ENCODE results near the gene SPSB4. TPM values are rescaled to one million over a fixed set of nuclear protein-coding genes. Genes with fewer than 3 reads are reported as not detected.

SPSB4 gene
- total RNA-seq, 1 donor from 2014 or later = 0.58 TPM

DNA sequence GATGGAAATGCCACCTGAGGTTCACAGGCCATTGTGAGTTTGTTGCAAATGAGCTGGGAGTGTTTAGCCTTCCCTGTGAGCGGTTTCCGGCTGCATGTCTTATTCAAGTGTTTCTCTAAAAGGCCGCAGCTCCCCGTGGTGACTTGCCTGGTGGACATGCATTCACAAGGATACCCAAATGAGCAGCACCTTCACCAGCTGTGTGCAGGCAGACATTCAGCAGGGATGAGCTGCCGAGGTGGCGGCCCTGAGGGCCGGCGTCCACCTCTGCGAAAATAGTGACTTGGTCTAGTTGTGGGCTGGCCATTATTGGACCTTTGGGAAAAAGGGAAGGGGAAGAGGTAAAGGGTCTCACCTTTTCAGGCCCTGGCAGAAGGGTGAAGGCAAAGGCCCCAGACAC lies 23.4 kb downstream of the SPSB4 start:
- TF ChIP-seq, protein P1, sequence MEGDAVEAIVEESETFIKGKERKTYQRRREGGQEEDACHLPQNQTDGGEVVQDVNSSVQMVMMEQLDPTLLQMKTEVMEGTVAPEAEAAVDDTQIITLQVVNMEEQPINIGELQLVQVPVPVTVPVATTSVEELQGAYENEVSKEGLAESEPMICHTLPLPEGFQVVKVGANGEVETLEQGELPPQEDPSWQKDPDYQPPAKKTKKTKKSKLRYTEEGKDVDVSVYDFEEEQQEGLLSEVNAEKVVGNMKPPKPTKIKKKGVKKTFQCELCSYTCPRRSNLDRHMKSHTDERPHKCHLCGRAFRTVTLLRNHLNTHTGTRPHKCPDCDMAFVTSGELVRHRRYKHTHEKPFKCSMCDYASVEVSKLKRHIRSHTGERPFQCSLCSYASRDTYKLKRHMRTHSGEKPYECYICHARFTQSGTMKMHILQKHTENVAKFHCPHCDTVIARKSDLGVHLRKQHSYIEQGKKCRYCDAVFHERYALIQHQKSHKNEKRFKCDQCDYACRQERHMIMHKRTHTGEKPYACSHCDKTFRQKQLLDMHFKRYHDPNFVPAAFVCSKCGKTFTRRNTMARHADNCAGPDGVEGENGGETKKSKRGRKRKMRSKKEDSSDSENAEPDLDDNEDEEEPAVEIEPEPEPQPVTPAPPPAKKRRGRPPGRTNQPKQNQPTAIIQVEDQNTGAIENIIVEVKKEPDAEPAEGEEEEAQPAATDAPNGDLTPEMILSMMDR (conservative IDR thresholded peaks at IDR 0.05; ENCODE audit: low read depth, low read length) = no peak
- no peak overlapping the region for H3K4me3 ChIP-seq (ENCODE audit: low read depth, low read length)
- no peak for DNase-seq (ENCODE audit: low read depth)

DNA sequence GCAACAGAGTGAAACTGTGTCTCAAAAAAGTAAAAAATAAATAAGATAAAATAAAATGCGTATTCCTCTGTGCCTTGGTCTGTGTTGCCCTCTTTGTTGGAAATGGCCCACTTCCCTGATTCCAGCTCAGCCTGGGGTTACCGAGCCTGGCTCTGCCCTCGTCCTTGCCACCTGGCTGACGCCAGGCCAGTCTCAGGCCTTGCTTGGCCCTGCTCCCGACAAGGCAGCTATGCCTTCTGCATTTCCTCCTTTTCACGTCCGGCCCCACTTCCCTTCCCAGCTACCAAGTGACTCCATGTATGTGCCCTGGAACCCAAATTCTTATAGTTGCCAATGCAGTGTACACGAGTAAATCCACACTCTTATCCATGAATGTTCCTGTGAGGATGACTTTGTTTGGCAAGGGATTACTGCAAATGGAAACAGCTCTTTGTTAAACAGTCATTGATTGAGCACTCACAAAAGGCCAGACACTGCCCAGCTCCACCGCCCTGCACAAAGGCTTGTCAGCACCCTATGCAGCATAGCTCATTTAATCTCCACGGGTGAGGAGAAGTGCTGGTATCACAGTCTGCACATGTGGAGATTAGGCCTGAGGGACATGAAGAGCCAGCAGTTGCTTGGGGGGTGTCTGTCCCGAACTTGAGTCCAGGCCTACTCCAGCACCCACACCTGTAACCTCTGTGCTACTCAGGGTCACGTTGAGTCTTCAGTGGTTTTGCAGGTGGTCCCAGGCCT lies 25.1 kb downstream of the SPSB4 start:
- no peak overlapping the region for H3K4me3 ChIP-seq (ENCODE audit: low read depth, low read length)
- TF ChIP-seq, protein P1 (conservative IDR thresholded peaks at IDR 0.05; ENCODE audit: low read depth, low read length) = no peak

DNA sequence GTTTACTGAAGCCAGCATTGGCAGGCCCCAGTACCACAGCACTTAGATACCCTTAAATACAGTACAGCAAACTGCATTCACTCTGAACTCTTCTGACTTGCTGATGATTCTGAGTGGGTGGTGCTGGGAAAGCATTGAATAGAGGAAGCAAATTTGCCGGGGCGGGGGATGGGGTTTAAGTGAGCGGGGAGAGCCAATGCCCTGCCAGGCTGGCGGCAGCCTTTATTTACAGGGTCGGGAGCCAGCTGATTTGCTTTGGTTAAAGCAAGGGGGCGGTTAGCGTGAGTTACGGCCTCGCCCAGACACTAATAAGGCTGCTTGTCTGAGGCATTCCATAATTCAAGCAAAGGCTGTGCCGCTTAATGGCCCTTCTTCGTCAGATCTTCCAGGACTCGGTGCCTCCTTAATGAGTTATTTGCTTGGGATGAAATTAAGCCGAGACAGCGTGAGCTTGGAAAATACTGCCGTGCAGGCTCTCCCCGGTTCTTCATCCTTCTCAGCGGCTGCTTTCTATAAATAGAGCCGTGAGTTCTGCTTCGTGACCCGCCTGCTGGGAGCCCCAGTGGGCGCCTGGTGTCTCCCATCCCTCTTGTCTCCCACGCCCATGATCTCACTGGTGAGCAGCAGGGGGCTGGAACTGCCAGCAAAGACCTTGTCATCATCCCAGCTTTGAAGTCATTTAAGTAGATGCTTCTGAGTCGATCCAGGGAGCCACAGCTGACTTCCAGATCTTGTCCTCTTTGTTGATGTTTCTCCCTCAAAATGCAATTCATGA lies 25.8 kb downstream of the SPSB4 start:
- TF ChIP-seq, protein P1 (conservative IDR thresholded peaks at IDR 0.05; ENCODE audit: low read depth, low read length) = no peak
- no peak overlapping the region for H3K4me3 ChIP-seq (ENCODE audit: low read depth, low read length)
- DNase-seq (ENCODE audit: low read depth) = no peak

More for the DNA sequence above, 25.1 kb downstream of the SPSB4 start:
- no peak for DNase-seq (ENCODE audit: low read depth)

DNA sequence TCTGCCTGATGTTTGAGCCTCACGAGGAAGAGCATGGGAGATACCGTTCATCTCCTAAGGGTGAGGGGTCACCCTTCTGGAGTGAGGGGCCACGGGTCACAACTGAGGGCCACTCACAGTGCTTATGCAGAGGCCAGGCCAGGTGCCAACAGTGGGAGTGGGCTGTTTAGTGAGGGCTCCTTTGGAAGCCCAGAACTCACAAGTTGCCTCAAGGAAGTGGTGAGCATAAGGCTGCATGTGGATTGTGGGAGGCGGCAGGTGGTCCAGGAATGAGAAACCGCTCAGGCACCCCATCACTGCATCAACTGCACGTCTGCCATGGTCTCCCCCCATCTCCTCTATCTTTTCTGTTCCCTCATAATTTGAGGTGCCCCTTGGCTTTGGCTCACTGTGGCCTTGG lies 26.5 kb downstream of the SPSB4 start:
- DNase-seq (ENCODE audit: low read depth) = no peak

GRCh38 chr3:141078200-141078599 lies 27.1 kb downstream of the SPSB4 start:
- DNase-seq (ENCODE audit: low read depth) = no peak
- TF ChIP-seq, protein P1 (conservative IDR thresholded peaks at IDR 0.05; ENCODE audit: low read depth, low read length) = no peak

More for the DNA sequence above, 26.5 kb downstream of the SPSB4 start:
- TF ChIP-seq, protein P1 (conservative IDR thresholded peaks at IDR 0.05; ENCODE audit: low read depth, low read length) = no peak
- no peak overlapping the region for H3K4me3 ChIP-seq (ENCODE audit: low read depth, low read length)

GRCh38 chr3:141080431-141080830 lies 29.3 kb downstream of the SPSB4 start:
- DNase-seq (ENCODE audit: low read depth) = no peak
- TF ChIP-seq, protein P1 (conservative IDR thresholded peaks at IDR 0.05; ENCODE audit: low read depth, low read length) = no peak
- H3K4me3 ChIP-seq (ENCODE audit: low read depth, low read length) = no peak overlapping the region

More at GRCh38 chr3:141078200-141078599, 27.1 kb downstream of the SPSB4 start:
- H3K4me3 ChIP-seq (ENCODE audit: low read depth, low read length) = no peak overlapping the region

Data from epithelial cell of proximal tubule (primary cell).